ENCODE results near the gene CDPF1.

DNA sequence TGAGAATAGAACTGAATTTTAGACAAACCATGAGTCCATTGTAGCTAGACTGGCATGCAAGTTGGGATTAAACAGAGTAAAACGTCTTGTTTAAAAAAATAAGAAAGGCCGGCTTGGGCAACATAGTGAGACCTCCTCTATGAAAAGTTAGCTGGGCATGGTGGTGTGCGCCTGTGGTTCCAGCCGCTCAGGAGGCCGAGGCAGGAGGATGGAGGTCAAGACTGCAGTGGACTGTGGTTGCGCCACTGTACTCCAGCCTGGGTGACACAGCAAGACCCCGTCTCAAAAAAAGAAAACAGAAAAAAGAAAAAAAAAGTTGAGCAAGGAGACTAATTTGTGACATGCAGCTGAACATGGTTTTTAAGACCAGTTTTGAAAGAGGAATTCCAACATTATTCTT is 23.5 kb downstream of the CDPF1 start:
- no peak for TF ChIP-seq EP300 (conservative IDR thresholded peaks at IDR 0.05; ENCODE audit: poor library complexity, severe bottlenecking)
- TF ChIP-seq, protein P1, sequence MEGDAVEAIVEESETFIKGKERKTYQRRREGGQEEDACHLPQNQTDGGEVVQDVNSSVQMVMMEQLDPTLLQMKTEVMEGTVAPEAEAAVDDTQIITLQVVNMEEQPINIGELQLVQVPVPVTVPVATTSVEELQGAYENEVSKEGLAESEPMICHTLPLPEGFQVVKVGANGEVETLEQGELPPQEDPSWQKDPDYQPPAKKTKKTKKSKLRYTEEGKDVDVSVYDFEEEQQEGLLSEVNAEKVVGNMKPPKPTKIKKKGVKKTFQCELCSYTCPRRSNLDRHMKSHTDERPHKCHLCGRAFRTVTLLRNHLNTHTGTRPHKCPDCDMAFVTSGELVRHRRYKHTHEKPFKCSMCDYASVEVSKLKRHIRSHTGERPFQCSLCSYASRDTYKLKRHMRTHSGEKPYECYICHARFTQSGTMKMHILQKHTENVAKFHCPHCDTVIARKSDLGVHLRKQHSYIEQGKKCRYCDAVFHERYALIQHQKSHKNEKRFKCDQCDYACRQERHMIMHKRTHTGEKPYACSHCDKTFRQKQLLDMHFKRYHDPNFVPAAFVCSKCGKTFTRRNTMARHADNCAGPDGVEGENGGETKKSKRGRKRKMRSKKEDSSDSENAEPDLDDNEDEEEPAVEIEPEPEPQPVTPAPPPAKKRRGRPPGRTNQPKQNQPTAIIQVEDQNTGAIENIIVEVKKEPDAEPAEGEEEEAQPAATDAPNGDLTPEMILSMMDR (IDR thresholded peaks at IDR 0.05; ENCODE audit: poor library complexity, severe bottlenecking), result no peak
- TF ChIP-seq POLR2AphosphoS5 (IDR thresholded peaks at IDR 0.05), result no peak
- no peak for TF ChIP-seq RAD21 (conservative IDR thresholded peaks at IDR 0.05)
- TF ChIP-seq, protein P2, sequence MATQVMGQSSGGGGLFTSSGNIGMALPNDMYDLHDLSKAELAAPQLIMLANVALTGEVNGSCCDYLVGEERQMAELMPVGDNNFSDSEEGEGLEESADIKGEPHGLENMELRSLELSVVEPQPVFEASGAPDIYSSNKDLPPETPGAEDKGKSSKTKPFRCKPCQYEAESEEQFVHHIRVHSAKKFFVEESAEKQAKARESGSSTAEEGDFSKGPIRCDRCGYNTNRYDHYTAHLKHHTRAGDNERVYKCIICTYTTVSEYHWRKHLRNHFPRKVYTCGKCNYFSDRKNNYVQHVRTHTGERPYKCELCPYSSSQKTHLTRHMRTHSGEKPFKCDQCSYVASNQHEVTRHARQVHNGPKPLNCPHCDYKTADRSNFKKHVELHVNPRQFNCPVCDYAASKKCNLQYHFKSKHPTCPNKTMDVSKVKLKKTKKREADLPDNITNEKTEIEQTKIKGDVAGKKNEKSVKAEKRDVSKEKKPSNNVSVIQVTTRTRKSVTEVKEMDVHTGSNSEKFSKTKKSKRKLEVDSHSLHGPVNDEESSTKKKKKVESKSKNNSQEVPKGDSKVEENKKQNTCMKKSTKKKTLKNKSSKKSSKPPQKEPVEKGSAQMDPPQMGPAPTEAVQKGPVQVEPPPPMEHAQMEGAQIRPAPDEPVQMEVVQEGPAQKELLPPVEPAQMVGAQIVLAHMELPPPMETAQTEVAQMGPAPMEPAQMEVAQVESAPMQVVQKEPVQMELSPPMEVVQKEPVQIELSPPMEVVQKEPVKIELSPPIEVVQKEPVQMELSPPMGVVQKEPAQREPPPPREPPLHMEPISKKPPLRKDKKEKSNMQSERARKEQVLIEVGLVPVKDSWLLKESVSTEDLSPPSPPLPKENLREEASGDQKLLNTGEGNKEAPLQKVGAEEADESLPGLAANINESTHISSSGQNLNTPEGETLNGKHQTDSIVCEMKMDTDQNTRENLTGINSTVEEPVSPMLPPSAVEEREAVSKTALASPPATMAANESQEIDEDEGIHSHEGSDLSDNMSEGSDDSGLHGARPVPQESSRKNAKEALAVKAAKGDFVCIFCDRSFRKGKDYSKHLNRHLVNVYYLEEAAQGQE (IDR thresholded peaks at IDR 0.05; ENCODE audit: borderline replicate concordance), result no peak
- no peak for TF ChIP-seq EZH2 (IDR thresholded peaks at IDR 0.05; ENCODE audit: borderline replicate concordance, insufficient read depth, low read length, poor library complexity, severe bottlenecking)
- TF ChIP-seq MXI1 (conservative IDR thresholded peaks at IDR 0.05; ENCODE audit: poor library complexity, severe bottlenecking), result no peak
- no peak for TF ChIP-seq TAF1 (IDR thresholded peaks at IDR 0.05; ENCODE audit: low read depth)
- no peak for TF ChIP-seq SMC3 (conservative IDR thresholded peaks at IDR 0.05; ENCODE audit: poor library complexity)
